ENCODE measurements around the gene CAV1.

Gene CAV1

DNA sequence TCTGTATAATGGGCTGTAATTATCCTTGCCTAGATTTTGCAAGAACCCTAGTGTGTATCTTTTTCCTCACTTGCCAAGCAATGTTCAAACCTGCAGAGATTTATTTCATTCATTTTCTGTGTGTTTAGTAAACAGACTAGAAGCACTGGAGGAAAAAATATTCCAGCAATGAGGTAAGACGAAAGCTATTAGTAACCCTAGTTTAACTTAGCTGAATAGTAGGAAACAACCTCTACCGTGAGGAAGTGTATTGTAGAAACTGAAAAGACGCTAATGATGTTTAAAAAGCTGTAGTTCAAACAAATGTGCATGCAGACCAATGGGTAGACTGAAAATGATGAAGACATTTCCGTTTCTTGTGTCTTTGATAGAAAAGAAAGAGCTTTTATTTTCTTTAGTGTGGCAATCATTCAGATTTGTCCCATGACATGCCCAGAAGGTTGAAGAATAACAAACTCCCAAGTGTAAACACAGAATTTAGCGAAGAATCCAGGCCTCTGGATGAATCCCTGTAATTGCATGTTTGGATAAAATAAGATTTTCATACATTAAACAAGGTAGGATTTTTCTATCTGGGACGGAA is 20.7 kb downstream of the CAV1 start:
- no peak for DNase-seq (ENCODE audit: low read depth in 2 of 2)
- H3K4me3 ChIP-seq (replicated peaks in 1 of 2; ENCODE audit: low read depth in 2 of 2, low read length in 2 of 2): no peak overlapping the region
- TF ChIP-seq, protein P1, sequence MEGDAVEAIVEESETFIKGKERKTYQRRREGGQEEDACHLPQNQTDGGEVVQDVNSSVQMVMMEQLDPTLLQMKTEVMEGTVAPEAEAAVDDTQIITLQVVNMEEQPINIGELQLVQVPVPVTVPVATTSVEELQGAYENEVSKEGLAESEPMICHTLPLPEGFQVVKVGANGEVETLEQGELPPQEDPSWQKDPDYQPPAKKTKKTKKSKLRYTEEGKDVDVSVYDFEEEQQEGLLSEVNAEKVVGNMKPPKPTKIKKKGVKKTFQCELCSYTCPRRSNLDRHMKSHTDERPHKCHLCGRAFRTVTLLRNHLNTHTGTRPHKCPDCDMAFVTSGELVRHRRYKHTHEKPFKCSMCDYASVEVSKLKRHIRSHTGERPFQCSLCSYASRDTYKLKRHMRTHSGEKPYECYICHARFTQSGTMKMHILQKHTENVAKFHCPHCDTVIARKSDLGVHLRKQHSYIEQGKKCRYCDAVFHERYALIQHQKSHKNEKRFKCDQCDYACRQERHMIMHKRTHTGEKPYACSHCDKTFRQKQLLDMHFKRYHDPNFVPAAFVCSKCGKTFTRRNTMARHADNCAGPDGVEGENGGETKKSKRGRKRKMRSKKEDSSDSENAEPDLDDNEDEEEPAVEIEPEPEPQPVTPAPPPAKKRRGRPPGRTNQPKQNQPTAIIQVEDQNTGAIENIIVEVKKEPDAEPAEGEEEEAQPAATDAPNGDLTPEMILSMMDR (IDR thresholded peaks at IDR 0.05; ENCODE audit: low read depth, low read length): no peak

DNA sequence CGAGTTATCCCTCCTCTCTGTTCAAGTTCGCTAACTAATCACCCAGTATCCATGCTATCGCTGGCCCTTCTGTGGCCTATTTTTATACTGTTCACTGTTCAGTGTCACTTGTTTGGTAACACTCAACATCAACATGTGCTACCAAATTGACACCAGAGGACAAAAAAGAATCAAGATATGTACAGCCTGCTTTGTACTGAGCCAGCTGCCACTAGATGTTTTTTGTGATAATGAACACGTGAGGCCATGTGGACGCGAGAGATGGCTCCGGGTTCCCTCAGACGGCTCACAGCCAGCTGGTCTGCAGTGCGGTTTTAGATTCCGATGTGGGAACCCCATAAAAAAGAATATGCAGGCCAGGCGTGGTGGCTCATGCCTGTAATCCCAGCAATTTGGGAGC is 21.2 kb downstream of the CAV1 start:
- TF ChIP-seq, protein P1 (IDR thresholded peaks at IDR 0.05; ENCODE audit: low read depth, low read length): no peak
- no peak overlapping the region for H3K4me3 ChIP-seq (replicated peaks in 1 of 2; ENCODE audit: low read depth in 2 of 2, low read length in 2 of 2)

DNA sequence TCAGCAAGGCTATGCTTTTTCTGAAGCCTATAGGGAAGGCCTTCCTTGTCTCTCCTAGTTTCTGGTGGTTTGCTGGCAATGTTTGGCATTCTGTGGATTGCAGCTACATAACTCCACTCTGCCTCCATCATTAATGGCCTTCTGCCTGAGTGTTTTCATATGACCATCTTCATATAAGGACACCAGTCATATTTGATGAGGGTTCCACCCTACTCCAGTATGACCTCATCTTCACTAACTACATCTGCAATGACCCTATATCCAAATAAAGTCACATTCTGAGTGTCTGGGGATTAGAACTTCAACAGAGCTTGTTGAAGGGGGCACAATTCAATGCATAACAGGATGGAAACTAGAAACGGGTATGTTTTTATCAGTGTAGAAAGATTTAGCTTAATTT is 22.1 kb downstream of the CAV1 start:
- peak in 1 of 2 donors; percentile 44 for DNase-seq (ENCODE audit: low read depth in 2 of 2)
- H3K4me3 ChIP-seq (replicated peaks in 1 of 2; ENCODE audit: low read depth in 2 of 2, low read length in 2 of 2): no peak overlapping the region
- TF ChIP-seq, protein P1 (IDR thresholded peaks at IDR 0.05; ENCODE audit: low read depth, low read length): no peak

More for the DNA sequence above, 21.2 kb downstream of the CAV1 start:
- no peak for DNase-seq (ENCODE audit: low read depth in 2 of 2)

DNA sequence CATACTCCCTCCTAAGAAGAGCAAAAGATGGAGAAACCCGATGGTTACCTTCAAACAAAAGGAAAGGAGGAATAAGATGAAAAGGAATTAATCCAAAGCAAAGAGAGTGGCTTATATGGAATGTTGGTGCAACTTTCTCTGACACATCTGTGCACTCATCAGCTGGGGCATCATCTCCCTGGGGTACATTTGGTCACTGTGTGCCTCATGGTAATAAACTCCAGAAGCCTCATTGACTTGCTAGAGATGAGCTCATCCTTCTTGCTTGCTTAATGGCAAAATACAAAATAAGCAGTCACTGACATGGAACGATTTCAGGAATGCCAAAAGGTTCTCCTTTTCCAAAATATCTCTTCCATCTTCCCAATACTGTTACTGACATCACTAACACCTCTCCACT is 22.5 kb downstream of the CAV1 start:
- peak in 1 of 2 donors; percentile 90 for DNase-seq (ENCODE audit: low read depth in 2 of 2)
- H3K4me3 ChIP-seq (replicated peaks in 1 of 2; ENCODE audit: low read depth in 2 of 2, low read length in 2 of 2): no peak overlapping the region
- TF ChIP-seq, protein P1 (IDR thresholded peaks at IDR 0.05; ENCODE audit: low read depth, low read length): no peak

DNA sequence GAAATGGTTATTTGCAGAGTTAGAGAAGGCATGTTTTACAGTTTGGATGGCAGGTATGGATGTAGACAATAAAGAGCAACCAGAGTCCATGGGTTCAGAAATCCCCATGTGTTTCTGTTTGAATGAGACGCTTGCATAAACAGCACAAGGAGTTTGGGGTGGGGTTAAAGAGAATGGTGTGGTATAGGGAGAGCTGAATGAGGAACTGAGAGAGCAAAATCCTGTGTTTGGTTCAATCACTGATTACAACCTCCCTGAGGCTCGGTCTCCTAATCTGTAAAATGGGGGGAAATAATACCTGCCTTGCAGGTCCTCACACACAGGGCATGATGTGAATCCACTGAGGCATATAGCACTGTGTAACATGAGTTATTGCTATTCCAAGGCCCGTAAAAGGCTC is 23.7 kb downstream of the CAV1 start:
- no peak for DNase-seq (ENCODE audit: low read depth in 2 of 2)
- no peak overlapping the region for H3K4me3 ChIP-seq (replicated peaks in 1 of 2; ENCODE audit: low read depth in 2 of 2, low read length in 2 of 2)
- TF ChIP-seq, protein P1 (IDR thresholded peaks at IDR 0.05; ENCODE audit: low read depth, low read length): no peak

DNA sequence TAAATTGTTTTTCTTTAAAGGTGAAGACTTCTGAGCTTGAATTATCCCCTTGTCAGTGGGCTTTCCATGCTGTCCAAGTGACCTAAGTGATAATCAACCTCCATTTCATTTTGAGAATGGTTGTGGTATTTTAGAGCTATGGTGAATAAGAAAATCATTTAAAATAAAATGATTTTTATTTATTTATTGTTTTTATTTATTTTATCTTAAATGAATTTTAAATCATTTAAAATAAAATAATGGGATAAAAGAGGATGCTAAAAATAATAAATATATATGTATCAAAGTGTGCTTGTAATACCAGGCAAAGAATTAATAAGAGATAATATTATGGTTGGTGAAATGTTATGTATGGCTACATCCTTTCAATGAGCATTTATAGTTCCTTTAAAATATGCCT is 24.5 kb downstream of the CAV1 start:
- DNase-seq (ENCODE audit: low read depth in 2 of 2): no peak
- TF ChIP-seq, protein P1 (IDR thresholded peaks at IDR 0.05; ENCODE audit: low read depth, low read length): no peak
- no peak overlapping the region for H3K4me3 ChIP-seq (replicated peaks in 1 of 2; ENCODE audit: low read depth in 2 of 2, low read length in 2 of 2)

DNA sequence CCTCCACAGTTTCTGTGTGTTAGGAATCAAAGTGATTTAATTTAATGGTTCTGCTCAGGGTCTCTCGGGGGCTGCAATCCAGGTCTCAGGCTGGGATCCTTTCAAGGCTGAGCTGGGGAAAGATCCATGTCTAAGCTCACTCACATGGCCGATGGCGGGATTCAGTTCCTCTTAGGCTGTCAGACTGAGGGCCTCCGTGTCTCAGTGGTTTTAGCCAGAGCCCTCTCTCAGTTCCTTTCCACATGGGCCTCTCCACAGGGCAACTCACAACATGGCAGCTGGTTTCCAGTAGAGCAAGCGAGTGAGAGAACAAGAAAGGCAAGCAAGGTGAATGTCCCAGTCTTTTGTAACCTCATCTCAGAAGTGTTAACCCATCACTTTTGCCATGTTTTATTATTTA is 26.9 kb downstream of the CAV1 start:
- TF ChIP-seq, protein P1 (IDR thresholded peaks at IDR 0.05; ENCODE audit: low read depth, low read length): no peak
- DNase-seq (ENCODE audit: low read depth in 2 of 2): no peak
- no peak overlapping the region for H3K4me3 ChIP-seq (replicated peaks in 1 of 2; ENCODE audit: low read depth in 2 of 2, low read length in 2 of 2)
